GM18499 (cell line): ENCODE results near the gene VWA3A.
A peak's percentile ranks its signal among the peaks of the same experiment; 100 is the strongest.

ENCODE experiments used
- ATAC-seq: cut with Tn5 transposase; IDR thresholded peaks from one replicate; pipeline ENCODE4 v1.9.1; 2021; ENCODE audit warnings: moderate number of reproducible peaks; ENCODE audit not compliant: insufficient read depth, unreplicated experiment

VWA3A gene

DNA sequence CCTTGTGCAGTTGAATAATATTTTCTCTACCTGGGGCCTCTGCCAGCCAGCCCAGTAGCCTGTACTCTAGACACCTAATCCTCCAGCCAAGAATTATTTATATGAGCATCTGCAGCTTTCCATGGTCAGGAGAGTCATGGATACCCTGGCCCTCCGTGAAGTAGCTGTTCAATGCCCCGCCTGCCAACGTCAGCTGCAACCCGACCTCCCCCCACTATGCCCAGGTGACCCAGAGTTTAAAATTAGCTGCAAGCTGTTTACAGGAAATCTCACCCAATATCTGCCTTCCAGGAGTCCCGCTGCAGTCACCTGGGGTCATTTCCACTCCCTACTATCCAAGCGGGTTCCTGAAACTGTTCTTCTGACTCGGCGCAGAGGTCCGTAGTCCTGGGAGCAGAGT is 82.3 kb downstream of the VWA3A start:
- ATAC-seq: no peak

- no peak for ATAC-seq
Measured at GRCh38 chr16:22177968-22178930, 85.9 kb downstream of the VWA3A start.

DNA sequence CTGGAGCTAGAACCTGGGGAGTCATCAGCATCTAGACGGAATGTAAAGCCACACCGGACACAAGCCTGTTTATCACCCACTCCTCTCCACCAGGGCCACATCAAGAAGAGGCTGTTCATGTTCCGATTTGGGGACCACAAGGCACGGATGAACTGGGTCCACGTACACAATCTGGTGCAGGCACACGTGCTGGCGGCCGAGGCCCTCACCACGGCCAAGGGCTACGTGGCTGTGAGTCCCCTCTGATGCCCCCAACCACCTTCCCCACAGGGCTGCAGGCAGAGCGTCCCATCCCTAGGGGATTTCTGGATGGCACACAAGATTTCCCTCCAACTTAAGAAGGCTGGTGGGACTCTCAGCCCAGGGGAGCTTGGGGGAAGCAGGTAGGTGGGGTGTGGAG is 89.1 kb downstream of the VWA3A start:
- no peak for ATAC-seq

- no peak for ATAC-seq
Measured at GRCh38 chr16:22181843-22182242, 89.5 kb downstream of the VWA3A start.

- ATAC-seq: no peak
Measured at GRCh38 chr16:22183335-22183734, 91.0 kb downstream of the VWA3A start.

- ATAC-seq: no peak
Measured at GRCh38 chr16:22183901-22184614, 91.7 kb downstream of the VWA3A start.

GRCh38 chr16:22184615-22184968 is 92.3 kb downstream of the VWA3A start:
- ATAC-seq: no peak

- no peak for ATAC-seq
Measured at GRCh38 chr16:22186517-22186916, 94.2 kb downstream of the VWA3A start.

GRCh38 chr16:22188267-22188594 is 95.9 kb downstream of the VWA3A start:
- ATAC-seq: no peak

- ATAC-seq: no peak
Measured at GRCh38 chr16:22188595-22189442, 96.5 kb downstream of the VWA3A start.

GRCh38 chr16:22189473-22190080 is 97.2 kb downstream of the VWA3A start:
- no peak for ATAC-seq

GRCh38 chr16:22190081-22190775 is 97.9 kb downstream of the VWA3A start:
- peak; percentile 39 for ATAC-seq

DNA sequence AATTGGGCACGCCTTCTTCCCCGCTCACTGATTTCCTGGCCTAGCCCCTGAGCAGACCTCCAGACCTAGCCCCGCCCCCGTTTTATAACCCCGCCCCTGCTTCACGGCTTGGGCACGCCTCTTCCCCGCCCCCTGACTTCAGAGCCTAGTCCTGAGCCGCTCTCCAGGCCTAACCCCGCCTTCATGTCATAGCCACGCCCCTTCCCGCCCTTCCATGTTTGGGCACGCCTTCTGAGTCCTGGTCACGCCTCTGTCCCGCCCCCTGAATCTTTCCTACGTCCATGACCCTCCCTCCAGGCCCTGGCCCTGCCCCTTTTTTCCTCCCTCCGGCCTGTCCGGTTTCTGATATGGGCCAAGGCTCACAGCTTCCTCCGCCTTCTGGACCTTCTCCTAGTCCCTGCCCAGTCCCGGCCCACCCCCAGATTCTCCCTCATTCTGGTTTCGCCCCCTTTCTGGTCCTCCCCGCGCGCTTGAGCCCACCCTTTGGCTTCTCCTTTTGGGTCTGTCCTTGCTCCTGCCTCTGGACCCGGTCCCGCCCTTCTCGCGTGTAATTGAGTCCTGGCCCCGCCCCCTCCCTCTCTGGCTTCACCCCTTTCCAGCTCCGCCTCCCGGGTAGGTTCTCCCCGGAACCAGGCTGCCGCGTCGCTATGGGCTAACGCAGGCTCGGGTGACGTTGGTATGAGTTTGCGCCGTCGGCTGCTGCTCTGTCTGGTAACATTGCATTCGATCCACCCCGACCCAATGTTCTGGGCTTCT is 98.6 kb downstream of the VWA3A start:
- ATAC-seq: no peak

GRCh38 chr16:22191532-22192260 is 99.4 kb downstream of the VWA3A start:
- no peak for ATAC-seq

GRCh38 chr16:22192261-22193062 is 100.1 kb downstream of the VWA3A start:
- ATAC-seq: no peak

- no peak for ATAC-seq
Measured at GRCh38 chr16:22193063-22193411, 100.7 kb downstream of the VWA3A start.

DNA sequence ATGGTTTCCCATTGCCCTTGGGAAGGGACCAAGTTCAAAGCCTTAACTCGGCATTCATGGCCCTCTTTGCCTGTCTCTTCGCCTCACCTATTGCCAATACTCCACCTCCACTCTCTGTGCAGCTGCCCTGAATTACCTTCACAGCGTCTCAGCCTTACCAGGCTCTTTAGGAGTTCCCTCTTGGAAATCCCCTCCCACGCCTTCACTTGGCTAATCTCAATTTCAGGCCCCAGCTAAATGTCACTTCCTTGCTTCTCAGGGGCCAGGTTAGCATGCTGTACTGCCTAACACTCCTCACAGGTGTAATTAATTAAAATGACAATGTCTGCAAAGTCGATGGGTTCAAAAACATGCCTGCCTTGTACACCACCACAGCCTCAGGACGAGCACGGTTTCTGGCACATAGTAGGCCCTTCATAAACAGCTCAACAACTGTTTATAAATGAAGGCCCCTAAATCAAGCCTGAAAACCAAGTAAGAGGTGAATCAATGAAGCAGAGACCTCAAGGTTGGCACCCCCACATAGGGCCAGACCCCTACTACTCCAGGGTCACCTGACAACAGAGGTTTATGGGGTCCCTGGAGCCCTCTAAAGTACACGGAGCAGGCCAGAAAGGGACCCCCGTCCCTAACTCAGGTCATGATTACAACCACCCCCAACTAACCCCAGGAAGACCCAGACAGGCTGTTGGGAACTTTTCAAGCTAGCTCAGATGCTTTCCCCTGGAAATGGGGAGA is 102.5 kb downstream of the VWA3A start:
- no peak for ATAC-seq
